Stomach (tissue), 4 donors: ENCODE measurements around the gene FNDC10.

Experiments
- POLR2A ChIP-seq, 4 donors: fragments of 450-650 bp; IDR thresholded peaks; one replicate each; pipeline ENCODE4 v1.6.1; 2016; ENCODE audit warnings: antibody characterized with exemption in 4 of 4, control low read depth in 2 of 4, mild to moderate bottlenecking in 1 of 4, moderate library complexity in 1 of 4
- POLR2AphosphoS5 ChIP-seq, 3 donors: sonication (generic); formaldehyde crosslinking; IDR thresholded peaks; one replicate each; pipeline ENCODE4 v1.6.1; 2016; ENCODE audit warnings: antibody characterized with exemption in 3 of 3
- TF ChIP-seq, protein P1 (sequence below), 7 experiments: fragments of 450-650 bp in 4 of 7; fragments of 200-600 bp in 3 of 7; sonication (generic) in 3 of 7; IDR thresholded peaks; one replicate each; pipeline ENCODE4 v1.5.1; 2016 to 2019; ENCODE audit warnings: antibody characterized with exemption in 7 of 7, control low read depth in 2 of 7, mild to moderate bottlenecking in 1 of 7

- TF ChIP-seq, protein P1, sequence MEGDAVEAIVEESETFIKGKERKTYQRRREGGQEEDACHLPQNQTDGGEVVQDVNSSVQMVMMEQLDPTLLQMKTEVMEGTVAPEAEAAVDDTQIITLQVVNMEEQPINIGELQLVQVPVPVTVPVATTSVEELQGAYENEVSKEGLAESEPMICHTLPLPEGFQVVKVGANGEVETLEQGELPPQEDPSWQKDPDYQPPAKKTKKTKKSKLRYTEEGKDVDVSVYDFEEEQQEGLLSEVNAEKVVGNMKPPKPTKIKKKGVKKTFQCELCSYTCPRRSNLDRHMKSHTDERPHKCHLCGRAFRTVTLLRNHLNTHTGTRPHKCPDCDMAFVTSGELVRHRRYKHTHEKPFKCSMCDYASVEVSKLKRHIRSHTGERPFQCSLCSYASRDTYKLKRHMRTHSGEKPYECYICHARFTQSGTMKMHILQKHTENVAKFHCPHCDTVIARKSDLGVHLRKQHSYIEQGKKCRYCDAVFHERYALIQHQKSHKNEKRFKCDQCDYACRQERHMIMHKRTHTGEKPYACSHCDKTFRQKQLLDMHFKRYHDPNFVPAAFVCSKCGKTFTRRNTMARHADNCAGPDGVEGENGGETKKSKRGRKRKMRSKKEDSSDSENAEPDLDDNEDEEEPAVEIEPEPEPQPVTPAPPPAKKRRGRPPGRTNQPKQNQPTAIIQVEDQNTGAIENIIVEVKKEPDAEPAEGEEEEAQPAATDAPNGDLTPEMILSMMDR (IDR thresholded peaks at IDR 0.05), result no peak
- no peak for TF ChIP-seq POLR2AphosphoS5 (IDR thresholded peaks at IDR 0.05)
- TF ChIP-seq POLR2A (IDR thresholded peaks at IDR 0.05), result no peak
Observed at GRCh38 chr1:1550087-1550486, 49.8 kb downstream of the FNDC10 start.
